Posterior cingulate gyrus (tissue), 11 donors: ENCODE measurements around the gene STX4.

Source experiments
- DNase-seq, 10 donors: peaks; one replicate each; pipeline versions ENCODE4 v3.0.0 to v3.0.0-alpha.2; 2020 to 2021; ENCODE audit warnings: mixed read lengths in 3 of 10
- intact Hi-C: fragments of 100-400 bp; cut with DNase I; formaldehyde crosslinking; loops from one replicate; pipeline ENCODE4 v1.15.1; 2023

STX4 gene

GRCh38 chr16:31080756-31081419 is 47.5 kb downstream of the STX4 start:
- no peak for DNase-seq
- intact Hi-C loops: no loop called here

GRCh38 chr16:31081428-31082351 is 48.3 kb downstream of the STX4 start:
- DNase-seq: peak in 1 of 10 donors; percentile 34
- intact Hi-C loops: no loop called here

- intact Hi-C loops: no loop called here
- DNase-seq: peak in 1 of 10 donors; percentile 61
These were observed 49.1 kb downstream of the STX4 start for GRCh38 chr16:31082368-31083045.

DNA sequence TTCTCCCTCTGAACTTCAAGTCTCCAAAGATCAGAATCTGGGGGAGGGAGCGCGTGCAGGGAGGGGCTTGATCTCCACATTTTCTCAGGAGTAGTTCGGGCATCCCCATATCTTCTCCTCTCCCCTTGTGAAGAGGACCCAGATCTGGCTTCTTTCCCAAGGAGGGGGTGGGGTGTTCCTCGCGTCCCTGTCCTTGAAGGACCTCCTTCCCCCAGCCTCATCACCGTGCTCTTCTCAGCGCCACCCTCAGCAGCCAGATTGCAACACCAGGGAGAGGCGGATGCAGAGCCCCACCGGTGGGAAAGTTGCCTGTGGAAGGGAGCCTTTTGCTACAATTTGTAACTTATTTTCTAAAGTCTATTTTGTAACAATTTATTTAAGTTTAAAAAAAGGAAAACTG is 49.7 kb downstream of the STX4 start:
- peak in 1 of 10 donors; percentile 30 for DNase-seq
- intact Hi-C loops: no loop called here

DNA sequence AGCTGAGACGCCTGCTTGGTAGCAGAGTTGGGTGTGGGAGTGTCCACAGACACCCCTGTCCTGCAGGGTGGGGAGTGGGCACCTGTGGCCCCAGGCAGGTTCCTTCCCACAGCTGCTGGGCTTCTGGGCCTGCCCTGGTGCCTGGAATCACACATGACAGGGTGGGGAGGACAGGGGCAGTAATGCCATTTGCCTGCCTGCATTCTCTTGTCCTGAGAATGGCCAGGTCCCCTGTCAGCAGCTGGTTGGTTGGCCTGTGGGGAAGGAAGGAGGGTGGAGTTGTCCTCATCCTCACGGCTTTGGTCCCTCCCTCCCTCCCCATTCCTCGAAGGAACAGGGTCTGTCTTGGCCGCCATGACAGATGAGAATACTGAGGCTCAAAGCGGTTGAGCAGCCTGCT is 50.2 kb downstream of the STX4 start:
- intact Hi-C loops: no loop called here

GRCh38 chr16:31083981-31084380 is 50.6 kb downstream of the STX4 start:
- peak in 1 of 10 donors; percentile 8 for DNase-seq
- intact Hi-C loops: no loop called here

More for the DNA sequence above, 50.2 kb downstream of the STX4 start:
- DNase-seq: peak in 1 of 10 donors; percentile 69

DNA sequence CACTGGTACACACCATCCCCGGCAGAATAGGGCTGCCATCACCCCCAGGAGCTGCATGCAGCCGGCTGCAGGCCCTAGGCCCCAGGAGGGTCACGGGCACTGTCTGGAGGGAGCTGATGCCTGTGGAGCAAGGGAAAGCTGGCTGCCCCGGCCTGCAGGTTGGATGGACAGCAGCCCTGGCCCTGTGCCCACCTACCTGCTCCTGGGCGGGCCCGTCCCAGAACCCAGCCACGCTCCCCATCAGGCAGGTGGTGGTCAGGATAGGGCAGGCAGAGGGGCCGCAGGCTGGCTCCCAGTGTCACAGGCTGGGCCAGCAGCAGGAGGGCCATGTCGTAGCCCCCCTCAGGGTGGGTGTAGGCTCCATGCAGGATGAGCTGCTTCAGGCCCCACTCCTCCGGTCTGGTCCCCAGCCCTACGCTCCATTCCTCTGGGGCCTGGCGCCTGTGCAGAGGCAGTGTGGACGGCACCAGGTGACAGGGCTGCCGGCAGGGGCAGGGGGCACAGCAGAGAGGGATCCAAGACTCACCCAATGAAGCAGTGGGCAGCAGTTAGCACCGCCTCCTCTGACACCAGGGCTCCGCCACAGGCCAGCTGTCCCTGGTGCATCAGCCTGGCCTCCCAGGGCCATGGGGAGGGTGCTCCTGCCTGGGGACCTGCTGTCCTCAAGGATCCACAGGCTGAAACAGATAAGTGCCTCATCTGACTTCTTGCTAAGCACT is 51.4 kb downstream of the STX4 start:
- DNase-seq: peak in 1 of 10 donors; percentile 15
- intact Hi-C loops: no loop called here

DNA sequence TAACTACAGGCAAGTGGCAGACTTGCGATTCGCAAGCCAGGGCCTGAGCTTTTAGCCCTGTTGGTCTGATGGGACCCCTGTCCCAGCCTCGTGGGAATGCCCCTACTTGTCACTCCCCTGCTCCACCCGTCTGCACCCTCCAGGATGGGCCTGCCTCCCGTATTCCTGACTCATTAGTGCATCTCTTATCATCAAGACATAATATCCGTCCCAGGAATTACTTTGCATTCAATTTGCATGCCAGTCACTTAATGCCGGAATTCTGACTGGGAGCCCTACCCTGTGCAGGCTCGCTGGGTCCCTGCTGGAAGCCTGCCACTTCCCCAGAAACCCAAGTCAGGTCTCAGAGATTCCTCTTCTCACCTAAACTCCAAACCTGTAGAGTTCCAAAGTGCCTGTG is 52.1 kb downstream of the STX4 start:
- peak in 2 of 10 donors; percentile 51 to 69 for DNase-seq
- intact Hi-C loops: no loop called here

DNA sequence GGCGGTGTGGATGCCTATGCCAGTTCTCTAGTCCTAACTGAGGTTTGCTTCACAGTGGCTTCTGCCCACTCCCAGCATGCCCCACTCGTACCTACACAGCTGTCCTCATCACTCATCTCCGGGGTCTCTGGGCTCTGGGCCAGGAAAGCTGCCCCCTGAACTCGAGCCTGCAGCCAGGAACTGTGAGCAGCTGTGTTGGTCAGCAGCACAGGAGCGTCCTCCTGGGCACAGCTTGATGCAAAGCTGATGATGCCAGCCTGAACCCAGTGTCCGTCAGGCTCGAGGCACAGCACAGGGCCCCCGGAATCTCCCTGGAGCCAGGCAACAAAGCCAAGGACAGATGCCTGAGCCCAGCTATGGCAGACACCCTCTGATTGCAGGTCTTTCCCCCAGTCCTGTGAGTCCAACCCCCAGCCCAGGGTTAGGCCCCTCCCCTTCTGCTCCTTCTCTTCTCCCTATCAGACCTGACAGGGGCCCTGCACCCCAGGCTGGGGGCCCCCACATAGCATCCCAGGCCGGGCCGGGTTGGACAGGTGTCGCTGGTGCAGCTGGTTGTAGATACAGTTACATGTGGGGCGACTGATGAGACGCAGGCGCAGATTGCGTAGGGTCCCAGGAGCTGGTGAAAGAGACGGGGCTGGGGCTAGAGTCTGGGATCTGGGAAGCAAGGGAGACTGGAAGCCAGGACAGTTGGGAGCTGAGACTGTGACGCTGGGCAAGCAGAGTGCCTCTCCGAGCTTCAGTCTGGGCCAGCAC is 52.7 kb downstream of the STX4 start:
- DNase-seq: peak in 1 of 10 donors; percentile 67
- intact Hi-C loops: no loop called here

- no peak for DNase-seq
- intact Hi-C loops: no loop called here
These were observed 53.2 kb downstream of the STX4 start for GRCh38 chr16:31086629-31086906.

GRCh38 chr16:31087481-31087880 is 54.1 kb downstream of the STX4 start:
- DNase-seq: peak in 1 of 10 donors; percentile 49
- intact Hi-C loops: no loop called here

DNA sequence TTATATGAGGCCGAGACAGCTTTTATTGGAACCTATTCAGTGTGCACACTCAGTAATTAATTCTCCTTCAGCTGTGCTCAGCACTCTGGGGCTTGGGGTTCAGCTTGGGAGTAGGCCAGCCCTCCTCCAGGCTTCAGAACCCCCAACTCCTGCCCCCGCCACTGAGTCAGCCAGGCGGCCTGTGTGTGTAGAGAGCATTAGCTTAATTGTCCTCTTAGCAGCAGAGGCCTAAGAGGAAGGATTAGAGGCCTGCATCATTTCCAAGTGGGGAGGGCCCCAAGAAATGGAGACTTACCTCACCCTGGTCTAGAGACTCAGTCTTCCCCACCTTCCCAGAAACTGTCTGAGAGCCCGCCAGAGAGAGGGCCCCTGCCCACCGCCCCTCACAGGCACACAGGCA is 54.6 kb downstream of the STX4 start:
- DNase-seq: peak in 1 of 10 donors; percentile 21
- intact Hi-C loops: no loop called here

DNA sequence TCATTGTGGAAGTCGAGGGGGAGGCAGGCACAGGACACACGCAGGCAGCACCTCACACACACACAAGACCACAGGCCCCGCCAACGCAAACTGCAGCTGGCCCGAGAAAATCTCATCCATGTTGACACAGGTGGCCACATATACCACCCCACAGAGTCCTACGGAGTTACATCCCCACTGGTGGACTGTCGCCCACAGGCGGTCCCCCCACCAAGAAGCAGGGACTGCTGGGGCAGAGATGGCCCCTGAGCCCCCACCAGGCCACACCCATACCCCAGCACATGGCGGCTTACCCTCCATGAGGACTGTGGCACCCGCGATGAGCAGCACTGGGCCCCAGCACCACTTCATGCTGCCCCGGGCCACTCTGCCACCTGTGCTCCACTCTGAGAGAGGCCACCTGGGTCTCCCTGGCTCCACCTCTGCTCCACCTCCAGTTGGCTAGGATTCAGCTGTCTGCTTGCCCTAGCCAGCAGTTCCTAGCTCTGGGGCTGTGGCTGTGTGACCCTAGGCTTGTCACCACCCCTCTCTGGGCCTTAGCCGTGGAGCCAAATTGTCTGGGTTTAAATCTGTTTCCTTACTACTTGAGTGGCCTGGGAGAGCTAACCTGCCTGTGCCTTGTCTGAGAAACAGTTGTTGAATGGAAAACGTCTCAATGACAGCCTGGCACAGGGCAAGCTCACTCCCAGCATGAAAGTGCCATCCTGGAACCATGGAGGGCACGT is 55.3 kb downstream of the STX4 start, which contains the start of gene PRSS53:
TSS of gene PRSS53 (minus strand) at position 485 of the 725 bp plus-strand sequence. CDS start at position 351, 134 bp downstream.
- DNase-seq: peak in 1 of 10 donors; percentile 52

GRCh38 chr16:31089199-31089598 is 55.8 kb downstream of the STX4 start:
- DNase-seq: peak in 1 of 10 donors; percentile 47
- intact Hi-C loops: no loop called here

More for the DNA sequence above, 55.3 kb downstream of the STX4 start, which contains the start of gene PRSS53:
- intact Hi-C loops: no loop called here
